ENCODE data around the gene RANBP10.

The RANBP10 gene

GRCh38 chr16:67800338-67800926 lies 5.9 kb downstream of the RANBP10 start:
- DNase-seq (ENCODE audit: low read depth) = no peak
- H3K4me3 ChIP-seq (ENCODE audit: control insufficient read depth, low read depth, low read length) = no peak overlapping the region
- TF ChIP-seq CTCF (IDR thresholded peaks at IDR 0.05; ENCODE audit: control insufficient read depth, insufficient read depth, low read depth, low read length, missing control alignments) = no peak

GRCh38 chr16:67796099-67796718 lies 10.2 kb downstream of the RANBP10 start:
- no peak for TF ChIP-seq CTCF (IDR thresholded peaks at IDR 0.05; ENCODE audit: control insufficient read depth, insufficient read depth, low read depth, low read length, missing control alignments)
- no peak overlapping the region for H3K4me3 ChIP-seq (ENCODE audit: control insufficient read depth, low read depth, low read length)
- no peak for DNase-seq (ENCODE audit: low read depth)

GRCh38 chr16:67790071-67790470 lies 16.3 kb downstream of the RANBP10 start:
- TF ChIP-seq CTCF (IDR thresholded peaks at IDR 0.05; ENCODE audit: control insufficient read depth, insufficient read depth, low read depth, low read length, missing control alignments) = no peak
- no peak for DNase-seq (ENCODE audit: low read depth)
- no peak overlapping the region for H3K4me3 ChIP-seq (ENCODE audit: control insufficient read depth, low read depth, low read length)

- DNase-seq (ENCODE audit: low read depth) = no peak
- no peak overlapping the region for H3K4me3 ChIP-seq (ENCODE audit: control insufficient read depth, low read depth, low read length)
- TF ChIP-seq CTCF (IDR thresholded peaks at IDR 0.05; ENCODE audit: control insufficient read depth, insufficient read depth, low read depth, low read length, missing control alignments) = no peak
Measured at GRCh38 chr16:67786491-67786890, 19.9 kb downstream of the RANBP10 start.

GRCh38 chr16:67783353-67783725 lies 23.0 kb downstream of the RANBP10 start:
- no peak for DNase-seq (ENCODE audit: low read depth)
- TF ChIP-seq CTCF (IDR thresholded peaks at IDR 0.05; ENCODE audit: control insufficient read depth, insufficient read depth, low read depth, low read length, missing control alignments) = no peak
- no peak overlapping the region for H3K4me3 ChIP-seq (ENCODE audit: control insufficient read depth, low read depth, low read length)

GRCh38 chr16:67782567-67783352 lies 23.6 kb downstream of the RANBP10 start:
- DNase-seq (ENCODE audit: low read depth) = no peak
- H3K4me3 ChIP-seq (ENCODE audit: control insufficient read depth, low read depth, low read length) = no peak overlapping the region
- no peak for TF ChIP-seq CTCF (IDR thresholded peaks at IDR 0.05; ENCODE audit: control insufficient read depth, insufficient read depth, low read depth, low read length, missing control alignments)

Data from AG09309 (cell line).